ENCODE data around the gene KRT35.

Gene KRT35

DNA sequence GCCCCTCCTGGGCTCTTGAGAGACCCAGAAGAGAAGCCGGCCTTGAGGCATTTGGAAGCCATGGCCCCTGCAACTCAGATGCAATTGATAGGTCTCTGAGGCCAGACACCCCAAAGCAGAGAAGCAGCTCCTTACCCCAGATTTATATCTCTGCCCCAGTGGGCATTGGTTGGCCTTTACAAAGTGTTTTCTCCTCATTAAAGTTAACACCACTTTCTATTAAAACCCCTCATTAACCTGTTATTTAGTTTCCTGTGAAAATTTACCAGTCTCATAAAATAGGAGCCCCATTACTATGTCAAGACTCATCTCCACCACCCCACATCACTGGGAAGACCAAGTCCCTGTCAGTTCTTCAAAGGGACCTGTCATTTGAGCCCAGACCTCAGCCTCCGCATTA is at the start of gene KRT35:
TSS of gene KRT35 (minus strand) at position 116 of the 400 bp plus-strand sequence. CDS start at position 62, 54 bp downstream.
- DNase-seq (ENCODE audit: low read depth): no peak

DNA sequence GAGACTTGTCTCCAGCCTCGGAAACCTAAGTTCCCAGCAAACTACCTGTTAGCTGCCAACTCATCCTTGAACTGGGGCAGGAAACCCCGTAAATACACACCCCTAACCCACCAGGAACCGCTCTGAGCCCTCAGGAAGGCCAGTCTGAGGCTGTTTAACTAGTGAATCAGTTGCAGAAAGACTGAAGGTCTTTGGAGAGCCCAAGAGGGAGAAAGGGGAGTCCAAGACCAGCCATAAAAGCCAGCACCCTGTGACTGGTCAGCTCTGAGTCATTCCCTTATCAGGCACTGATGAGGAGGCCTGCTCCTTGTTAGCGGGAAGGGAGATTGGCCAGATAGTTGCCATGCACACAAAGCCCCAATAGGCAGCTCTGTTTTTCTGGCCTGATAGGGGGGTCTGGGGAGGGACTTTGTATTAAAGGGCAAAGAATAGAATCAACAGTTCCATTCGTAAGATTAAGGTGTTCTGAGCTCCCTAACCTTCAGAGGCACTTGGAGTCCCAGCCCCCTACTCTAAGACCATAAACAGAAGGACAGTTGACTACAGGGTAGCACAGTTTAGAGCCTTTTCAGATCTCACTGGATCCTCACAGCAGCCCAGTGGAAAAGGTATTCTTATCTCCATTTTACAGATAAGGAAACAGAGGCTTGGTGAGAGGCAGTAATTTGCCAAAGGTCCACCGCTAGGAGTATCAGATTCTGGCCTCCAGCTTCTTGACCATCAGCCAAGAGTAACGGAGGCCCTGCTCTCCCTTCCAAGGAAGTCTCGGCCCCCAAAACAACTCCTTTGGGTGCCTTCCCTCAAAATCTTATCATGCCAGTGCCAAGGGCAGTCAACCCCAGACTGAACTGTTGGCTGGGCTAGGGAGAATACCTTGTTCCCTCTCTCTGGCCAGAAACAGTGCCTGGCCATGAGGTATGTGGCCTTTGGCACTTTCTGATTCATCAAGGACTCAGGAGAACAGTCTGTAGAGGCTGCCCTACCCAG is 49.4 kb upstream of the KRT35 start:
- no peak for DNase-seq (ENCODE audit: low read depth)

DNA sequence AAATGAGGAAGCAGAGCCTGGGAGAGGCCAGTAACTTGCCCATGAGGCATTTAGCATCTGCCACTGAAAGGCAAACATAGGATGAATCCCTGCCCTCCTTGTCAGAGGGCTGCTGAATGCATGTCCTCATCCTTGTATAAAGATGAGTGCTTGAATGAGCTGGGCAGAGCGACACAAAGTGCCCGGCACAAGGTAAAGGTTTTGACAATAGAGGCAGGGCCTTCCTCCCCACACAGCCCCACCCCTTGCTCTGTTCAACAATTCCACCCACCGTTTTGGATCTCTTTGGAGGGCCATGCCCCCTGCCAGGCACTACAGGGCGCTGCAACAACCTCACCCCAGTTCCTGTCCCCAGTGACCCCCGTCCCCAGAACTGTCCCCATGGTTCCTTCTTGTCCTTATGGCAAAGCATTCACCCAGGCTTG is 48.6 kb upstream of the KRT35 start:
- DNase-seq (ENCODE audit: low read depth): no peak

DNA sequence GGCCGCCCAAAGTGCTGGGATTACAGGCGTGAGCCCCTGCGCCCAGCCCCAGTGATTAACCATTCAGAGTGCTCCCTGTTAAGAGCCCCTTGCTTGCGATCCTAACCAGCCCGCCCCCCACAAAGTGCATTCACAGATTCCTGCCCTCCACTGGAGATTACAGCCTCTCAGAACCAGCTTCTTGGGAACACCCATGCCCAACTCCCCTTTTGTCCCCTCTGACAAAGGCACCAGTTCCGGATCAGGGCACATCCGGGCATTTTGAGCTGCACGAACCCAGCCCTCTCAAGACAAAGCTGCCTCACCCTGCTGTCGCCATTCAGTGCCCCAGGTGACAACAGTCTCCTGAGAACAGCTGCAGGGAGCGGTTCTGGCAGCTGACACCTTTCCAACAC is 48.0 kb upstream of the KRT35 start:
- no peak for DNase-seq (ENCODE audit: low read depth)

DNA sequence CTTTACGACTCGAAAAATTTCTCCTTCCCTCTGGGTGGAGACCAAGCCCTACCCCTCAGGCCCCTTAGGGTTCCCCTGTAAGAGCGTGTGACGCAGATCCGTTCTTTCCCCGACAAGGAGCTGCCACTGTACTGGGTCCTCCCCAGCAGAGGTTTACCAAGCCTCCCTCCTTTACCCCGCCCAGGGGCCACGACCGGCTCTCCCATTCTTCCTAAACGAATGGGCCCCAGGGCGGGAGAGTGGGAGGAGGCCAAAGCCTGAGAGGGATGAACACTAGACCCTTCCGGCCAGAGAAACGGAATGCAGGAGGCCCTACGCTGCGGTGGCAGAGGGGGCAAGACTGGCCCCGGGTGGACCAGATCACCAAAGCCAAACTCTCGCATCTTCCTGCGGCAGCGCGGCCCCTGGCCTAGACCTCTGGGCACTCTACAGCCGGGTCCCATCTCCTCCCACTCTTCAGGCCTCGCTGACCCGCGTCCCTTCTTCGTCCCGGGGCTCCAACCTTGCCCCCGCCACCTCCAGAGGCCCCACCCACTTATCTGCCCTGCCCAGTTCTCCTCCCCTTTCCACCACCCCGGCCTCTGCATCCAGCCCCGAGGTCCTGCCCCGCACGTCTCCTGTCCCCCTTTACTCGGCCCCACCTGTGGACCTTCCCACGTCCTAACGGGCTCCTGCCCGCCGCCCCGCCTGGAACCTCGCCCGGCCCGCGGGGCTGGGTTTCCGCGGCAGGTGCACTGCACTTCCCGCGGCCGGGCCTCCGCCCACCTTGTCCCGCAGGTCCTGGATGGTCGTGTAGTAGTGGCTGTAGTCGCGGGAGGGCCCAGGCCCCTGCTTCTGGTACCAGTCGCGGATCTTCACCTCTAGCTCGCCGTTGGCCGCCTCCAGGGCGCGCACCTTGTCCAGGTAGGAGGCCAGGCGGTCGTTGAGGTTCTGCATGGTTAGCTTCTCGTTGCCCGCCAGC is 46.4 kb upstream of the KRT35 start:
- no peak for DNase-seq (ENCODE audit: low read depth)

GRCh38 chr17:41524261-41524660 is 43.3 kb upstream of the KRT35 start:
- DNase-seq (ENCODE audit: low read depth): no peak

- no peak for DNase-seq (ENCODE audit: low read depth)
Measured at GRCh38 chr17:41523787-41524186, 42.8 kb upstream of the KRT35 start.

DNA sequence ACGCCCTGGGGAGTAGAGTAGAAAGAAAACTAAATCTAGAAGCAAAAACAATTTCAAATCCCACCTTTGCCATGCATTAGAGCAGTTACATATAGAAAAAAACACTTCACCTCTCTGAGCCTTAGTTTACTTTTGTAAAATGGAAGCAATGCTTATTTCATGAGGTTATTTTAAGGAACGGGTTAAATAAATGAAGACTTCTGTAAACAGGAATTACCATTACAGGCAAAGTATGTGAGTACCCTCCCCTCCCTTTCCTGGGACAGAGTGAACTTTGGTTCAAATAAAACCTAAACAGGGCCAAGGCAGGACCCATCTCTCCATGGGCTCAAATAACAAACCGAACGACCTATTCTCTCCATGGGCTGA is 42.3 kb upstream of the KRT35 start:
- no peak for DNase-seq (ENCODE audit: low read depth)

- no peak for DNase-seq (ENCODE audit: low read depth)
Measured at GRCh38 chr17:41522301-41523224, 41.6 kb upstream of the KRT35 start.

DNA sequence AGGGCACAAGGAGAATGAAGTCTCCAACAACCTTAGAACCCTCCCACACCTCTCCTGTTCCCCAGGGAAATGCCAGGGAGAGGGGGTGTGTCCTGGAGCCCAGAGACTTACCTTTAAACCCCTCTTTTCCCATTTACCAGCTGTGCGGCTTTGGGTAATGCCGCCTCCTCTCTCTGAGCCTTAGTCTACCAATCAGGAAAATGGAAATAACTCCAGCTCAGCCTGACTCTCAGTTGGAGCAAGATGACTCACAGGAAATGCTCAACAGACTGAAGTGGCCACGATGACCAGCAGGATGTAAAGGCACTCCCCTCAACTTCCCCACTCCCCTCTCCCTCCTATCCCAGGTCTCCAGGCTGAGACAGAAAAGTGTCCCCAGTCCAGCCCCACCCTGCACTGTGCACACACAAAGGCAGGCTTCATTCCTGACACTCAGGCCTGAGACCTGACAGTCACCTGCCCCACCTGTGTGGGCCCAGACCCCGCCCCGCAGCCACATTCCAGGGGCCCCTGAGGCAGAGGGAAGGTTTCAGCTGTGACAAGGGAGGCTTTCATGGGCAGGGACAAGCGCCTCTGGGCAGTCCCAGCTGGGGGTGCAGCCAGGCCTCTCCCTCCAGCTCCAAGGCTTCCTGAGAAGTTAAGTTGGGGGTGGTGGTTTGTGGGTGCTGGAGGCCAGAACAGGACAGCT is 40.8 kb upstream of the KRT35 start:
- no peak for DNase-seq (ENCODE audit: low read depth)

- DNase-seq (ENCODE audit: low read depth): no peak
Measured at GRCh38 chr17:41520821-41521521, 40.0 kb upstream of the KRT35 start.

DNA sequence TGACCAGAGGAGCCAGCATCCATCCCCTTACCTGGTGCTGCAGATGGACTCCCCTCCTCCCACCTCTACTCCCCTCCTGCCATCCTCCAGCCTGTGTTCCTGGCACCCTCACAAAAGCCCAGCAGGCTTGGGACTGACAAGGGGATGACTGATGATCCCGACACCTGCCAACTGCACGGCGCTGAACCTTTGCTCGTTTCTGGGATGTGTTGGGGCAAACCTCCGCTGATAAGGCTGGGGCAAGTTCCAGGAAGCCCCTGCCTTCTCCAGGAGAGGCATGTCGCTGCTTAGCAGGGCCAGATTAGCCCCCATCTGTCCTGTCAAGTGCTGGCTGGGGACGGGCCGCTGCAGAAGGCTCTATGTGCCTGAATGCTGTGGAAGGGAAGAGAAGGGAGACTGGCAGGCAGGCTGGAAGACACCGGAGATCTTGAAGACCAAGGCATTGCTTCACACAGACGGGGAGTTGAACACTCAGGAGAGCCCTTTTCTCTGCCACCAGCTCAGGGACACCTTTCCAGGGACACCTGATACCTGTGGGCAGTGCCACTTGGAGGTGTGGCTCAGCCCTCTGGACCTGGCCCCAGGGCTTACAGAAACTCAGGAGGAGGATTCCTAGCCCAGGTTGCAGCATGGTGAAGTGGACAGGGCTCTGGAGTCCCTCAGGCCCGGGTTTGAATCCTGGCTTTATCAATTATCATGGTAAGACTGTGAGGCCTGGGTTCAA is 38.7 kb upstream of the KRT35 start:
- no peak for DNase-seq (ENCODE audit: low read depth)

DNA sequence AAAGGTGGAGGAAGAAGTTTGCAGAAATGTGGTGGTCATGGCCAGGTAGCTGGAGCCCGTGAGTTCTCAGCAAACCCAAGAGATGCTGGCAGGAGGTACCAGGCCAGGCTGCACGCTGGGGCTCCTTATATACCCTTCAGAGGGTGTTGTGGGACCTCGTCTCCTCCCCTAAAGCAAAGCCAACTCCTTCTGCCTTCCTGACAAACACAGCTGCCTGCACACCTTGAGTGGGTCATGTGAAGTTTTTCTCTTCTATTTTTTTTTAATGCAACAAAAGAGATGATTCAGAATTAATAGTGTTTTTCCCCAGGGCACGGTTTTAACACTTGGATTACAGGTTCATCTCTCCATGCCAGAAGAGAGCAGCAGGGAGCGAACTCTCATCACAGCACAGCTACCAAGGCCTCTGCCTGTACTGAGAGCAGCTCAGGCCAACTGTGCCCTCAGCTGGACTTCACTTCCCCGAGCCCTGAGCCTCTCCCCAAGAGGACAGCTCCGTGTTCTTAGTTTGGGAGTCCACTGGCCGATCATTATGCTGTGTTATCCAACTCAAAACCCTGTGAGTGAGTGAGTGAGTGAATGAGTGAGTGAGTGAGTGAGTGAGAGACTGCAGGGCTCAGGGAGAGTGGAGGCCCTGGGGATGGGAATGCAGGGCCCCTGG is 38.0 kb upstream of the KRT35 start, which contains the start of gene KRT15:
TSS of gene KRT15 (minus strand) at position 102 of the 661 bp plus-strand sequence. CDS start at position 39, 63 bp downstream.
- DNase-seq (ENCODE audit: low read depth): no peak

DNA sequence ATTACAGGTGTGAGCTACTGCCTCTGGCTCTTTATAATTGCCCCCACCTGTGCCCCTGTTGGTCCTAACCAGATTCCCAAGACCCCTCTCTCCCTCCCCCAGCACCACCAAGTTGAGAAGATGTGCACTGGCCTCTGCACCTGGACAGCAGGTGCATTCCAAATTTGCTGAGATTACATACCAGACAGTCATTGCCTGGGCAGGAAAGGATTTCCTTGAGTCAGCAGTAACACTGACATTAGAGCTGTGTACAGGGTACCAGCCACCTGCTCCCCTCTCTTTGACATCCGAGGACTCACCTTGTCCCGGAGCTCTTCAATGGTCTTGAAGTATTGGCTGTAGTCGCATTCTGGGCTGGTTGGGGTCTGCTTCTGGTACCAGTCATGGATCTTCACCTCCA is 37.1 kb upstream of the KRT35 start:
- DNase-seq (ENCODE audit: low read depth): no peak

- DNase-seq (ENCODE audit: low read depth): no peak
Measured at GRCh38 chr17:41516830-41517283, 35.9 kb upstream of the KRT35 start.

- no peak for DNase-seq (ENCODE audit: low read depth)
Measured at GRCh38 chr17:41516147-41516829, 35.3 kb upstream of the KRT35 start.

- no peak for DNase-seq (ENCODE audit: low read depth)
Measured at GRCh38 chr17:41513168-41513547, 32.2 kb upstream of the KRT35 start.

DNA sequence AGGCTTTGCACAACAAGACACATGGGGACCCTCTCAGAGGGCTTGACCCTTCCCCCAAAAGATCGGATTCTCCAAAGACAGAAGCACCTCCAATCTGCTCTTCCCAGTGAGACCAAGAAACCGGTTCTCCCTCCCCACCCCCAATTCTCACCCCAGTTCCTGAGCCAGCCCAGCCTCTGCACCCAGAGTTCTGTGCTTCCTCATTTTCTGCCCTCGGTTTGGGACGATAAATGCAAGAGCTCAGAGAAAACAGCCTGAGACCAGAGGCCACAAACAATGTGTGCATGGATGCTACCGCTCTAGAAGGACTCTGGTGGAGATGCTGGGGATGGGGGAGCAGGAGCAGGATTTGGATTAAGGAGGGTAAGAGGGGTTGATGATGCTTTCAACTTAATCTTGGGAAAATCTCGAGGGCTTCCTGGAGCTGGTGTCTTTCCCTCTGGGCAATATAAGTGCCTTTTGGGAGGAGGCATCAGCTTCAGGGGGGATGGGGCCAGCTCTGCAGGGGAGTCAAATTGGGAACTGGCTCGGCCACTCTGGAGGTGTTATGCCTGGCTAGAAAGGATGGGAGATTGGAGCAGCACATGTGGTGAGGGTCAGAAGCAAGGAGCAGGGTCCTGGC is 31.7 kb upstream of the KRT35 start:
- DNase-seq (ENCODE audit: low read depth): no peak
